AG04450 (cell line): ENCODE data around the gene PRKAG2. TPM values are rescaled to one million over a fixed set of nuclear protein-coding genes. Genes with fewer than 3 reads are reported as not detected.

Experiments
- CTCF ChIA-PET: fragments of 300-600, 350-600 bp; formaldehyde crosslinking; extraction: SDS; loops from one replicate; lab custom pipeline; 2022; ENCODE audit warnings: antibody characterized with exemption, inconsistent platforms; lab: Charles Lee
- POLR2A ChIA-PET: fragments of 350-600 bp; formaldehyde crosslinking; extraction: SDS; loops from one replicate; lab custom pipeline; 2021; ENCODE audit warnings: antibody characterized with exemption, inconsistent platforms; lab: Yijun Ruan, JAX
- DNase-seq: peaks from one replicate; pipeline ENCODE4 v3.0.0-alpha.2; 2011; ENCODE audit warnings: low read depth, low spot score
- H3K27ac ChIP-seq: one replicate; pipeline ENCODE4 v1.5.1; 2012; ENCODE audit warnings: low read depth, low read length, control low read depth
- H3K27me3 ChIP-seq: one replicate; pipeline ENCODE4 v1.6.0; 2012; ENCODE audit warnings: low read length; ENCODE audit not compliant: control insufficient read depth, insufficient read depth
- H3K4me3 ChIP-seq: 2 replicates; pipeline ENCODE4 v1.5.1; 2011; ENCODE audit warnings: mild to moderate bottlenecking, low read depth, low read length, control low read depth
- H3K9me3 ChIP-seq: 2 replicates; pipeline ENCODE4 v1.5.1; 2012; ENCODE audit warnings: low read length; ENCODE audit not compliant: control insufficient read depth, insufficient read depth
- polyA plus RNA-seq: library from polyadenylated mRNA; depleted of rRNA; stranded (reverse); fragments of >200 nt; gene quantifications from 2 replicates; pipeline ENCODE4 v1.2.3, GENCODE V29; 2011
- TF ChIP-seq, protein P1 (sequence below): IDR thresholded peaks from 2 replicates; pipeline ENCODE4 v1.5.1; 2011; ENCODE audit warnings: low read depth, low read length, control low read depth, inconsistent platforms

PRKAG2 gene
- polyA plus RNA-seq, 1 experiment, result 45.0 TPM

DNA sequence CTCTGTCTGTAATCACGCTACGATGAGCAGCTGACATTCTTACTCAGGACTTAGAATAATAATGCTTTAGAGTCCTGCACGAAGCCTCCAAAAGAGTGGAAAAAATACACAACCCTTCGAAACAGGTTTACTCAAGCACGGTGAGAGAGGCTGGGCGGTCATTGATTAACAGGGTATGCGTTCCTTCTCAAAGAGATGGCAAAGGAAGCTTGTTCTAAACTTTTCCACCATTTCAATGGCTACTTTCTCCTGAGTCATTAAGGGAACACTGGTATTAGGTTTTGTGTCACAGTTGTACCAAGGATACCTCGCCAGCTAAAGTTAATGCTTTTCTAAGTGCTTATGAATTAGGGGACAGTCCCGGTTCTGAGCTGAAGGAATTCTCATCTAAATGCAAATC is 215.3 kb downstream of the PRKAG2 start:
- Histone ChIP-seq H3K4me3 (no peak overlapping the region), H3K27me3 (no peaks in the 10 kb centered on the region), H3K9me3 (peaks cover 5% of the 10 kb centered on the region; the same call in 1 of the 2 replicates), H3K27ac (peak overlapping the region; percentile 66)
- TF ChIP-seq, protein P1, sequence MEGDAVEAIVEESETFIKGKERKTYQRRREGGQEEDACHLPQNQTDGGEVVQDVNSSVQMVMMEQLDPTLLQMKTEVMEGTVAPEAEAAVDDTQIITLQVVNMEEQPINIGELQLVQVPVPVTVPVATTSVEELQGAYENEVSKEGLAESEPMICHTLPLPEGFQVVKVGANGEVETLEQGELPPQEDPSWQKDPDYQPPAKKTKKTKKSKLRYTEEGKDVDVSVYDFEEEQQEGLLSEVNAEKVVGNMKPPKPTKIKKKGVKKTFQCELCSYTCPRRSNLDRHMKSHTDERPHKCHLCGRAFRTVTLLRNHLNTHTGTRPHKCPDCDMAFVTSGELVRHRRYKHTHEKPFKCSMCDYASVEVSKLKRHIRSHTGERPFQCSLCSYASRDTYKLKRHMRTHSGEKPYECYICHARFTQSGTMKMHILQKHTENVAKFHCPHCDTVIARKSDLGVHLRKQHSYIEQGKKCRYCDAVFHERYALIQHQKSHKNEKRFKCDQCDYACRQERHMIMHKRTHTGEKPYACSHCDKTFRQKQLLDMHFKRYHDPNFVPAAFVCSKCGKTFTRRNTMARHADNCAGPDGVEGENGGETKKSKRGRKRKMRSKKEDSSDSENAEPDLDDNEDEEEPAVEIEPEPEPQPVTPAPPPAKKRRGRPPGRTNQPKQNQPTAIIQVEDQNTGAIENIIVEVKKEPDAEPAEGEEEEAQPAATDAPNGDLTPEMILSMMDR, result no peak
- DNase-seq, result no peak
- ChIA-PET CTCF (no interaction called here), POLR2A (interaction anchor here (1.1 kb wide), 1 partner anchor 19 kb away, joined by 3 read pairs; no protein-coding TSS in a partner anchor)

GRCh38 chr7:151660141-151660540 is 216.8 kb downstream of the PRKAG2 start:
- H3K4me3 ChIP-seq, result no peak overlapping the region
- H3K27ac ChIP-seq, result no peak overlapping the region
- no peaks in the 10 kb centered on the region for H3K27me3 ChIP-seq
- TF ChIP-seq, protein P1, result no peak
- no peaks in the 10 kb centered on the region for H3K9me3 ChIP-seq
- ChIA-PET CTCF (interaction anchor here (0.7 to 1.2 kb wide), 2 partner anchors 30 to 40 kb away, joined by 3 read pairs; no protein-coding TSS in a partner anchor), POLR2A (no interaction called here)
- DNase-seq, result no peak

- Histone ChIP-seq H3K27me3 (no peaks in the 10 kb centered on the region), H3K27ac (no peak overlapping the region), H3K4me3 (no peak overlapping the region), H3K9me3 (no peaks in the 10 kb centered on the region)
- ChIA-PET POLR2A (interaction anchor here (1.1 kb wide), 1 partner anchor 142 kb away, joined by 3 read pairs; no protein-coding TSS in a partner anchor), CTCF (interaction anchor here (0.7 kb wide), 2 partner anchors 26 to 29 kb away, joined by 3 read pairs; no protein-coding TSS in a partner anchor)
- no peak for DNase-seq
- TF ChIP-seq, protein P1, result no peak
Measured at GRCh38 chr7:151659219-151659618, 217.7 kb downstream of the PRKAG2 start.

- Histone ChIP-seq H3K9me3 (no peaks in the 10 kb centered on the region), H3K27me3 (no peaks in the 10 kb centered on the region), H3K27ac (no peak overlapping the region), H3K4me3 (no peak overlapping the region)
- CTCF ChIA-PET, result interaction anchor here (0.7 kb wide), 1 partner anchor 26 kb away, joined by 3 read pairs; no protein-coding TSS in a partner anchor
- TF ChIP-seq, protein P1, result no peak
- POLR2A ChIA-PET, result interaction anchor here (1.1 kb wide), 1 partner anchor 141 kb away, joined by 3 read pairs; no protein-coding TSS in a partner anchor
- no peak for DNase-seq
Measured at GRCh38 chr7:151658778-151659177, 218.1 kb downstream of the PRKAG2 start.

GRCh38 chr7:151657173-151657572 is 219.7 kb downstream of the PRKAG2 start:
- Histone ChIP-seq H3K4me3 (no peak overlapping the region), H3K9me3 (no peaks in the 10 kb centered on the region), H3K27ac (no peak overlapping the region), H3K27me3 (no peaks in the 10 kb centered on the region)
- DNase-seq, result no peak
- CTCF ChIA-PET, result no interaction called here
- POLR2A ChIA-PET, result no interaction called here
- TF ChIP-seq, protein P1, result no peak
